GM19035 (cell line): ENCODE results near the gene CARS1.

Source experiments
- ATAC-seq: cut with Tn5 transposase; IDR thresholded peaks from one replicate; pipeline ENCODE4 v1.9.1; 2021; ENCODE audit not compliant: unreplicated experiment

CARS1 gene

DNA sequence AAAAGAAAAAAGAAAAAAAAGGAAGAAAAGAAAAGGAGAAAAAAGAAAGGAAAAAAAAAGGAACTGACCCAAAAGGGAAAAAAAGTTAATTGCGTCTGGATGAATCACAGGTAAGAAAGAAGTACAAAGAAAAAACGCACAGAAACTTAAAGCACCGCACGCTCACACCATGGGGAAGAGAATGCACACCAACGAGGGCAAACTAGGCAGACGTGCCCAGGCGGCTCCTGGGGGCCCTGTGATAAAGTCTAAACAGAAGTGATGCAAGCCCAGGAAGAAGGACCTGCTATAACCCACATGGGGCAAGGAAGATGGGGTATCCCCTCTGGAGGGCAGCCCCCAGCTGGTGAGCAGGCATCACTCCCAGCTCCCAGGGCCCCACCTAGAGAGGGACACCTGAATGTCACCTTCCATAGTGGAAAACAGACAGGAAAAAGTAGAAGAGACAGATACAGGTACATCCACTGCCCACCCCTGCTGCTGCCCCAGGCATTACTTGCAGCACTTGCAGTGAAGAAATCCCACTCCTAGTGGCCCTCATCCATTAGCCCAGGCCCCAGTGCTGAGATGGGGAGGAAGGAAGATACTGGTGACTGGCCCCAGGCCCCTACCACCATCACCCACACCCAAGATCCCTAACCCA, 94.0 kb downstream of the CARS1 start:
- ATAC-seq, result no peak

- no peak for ATAC-seq
Observed at GRCh38 chr11:2961080-2961479, 96.1 kb downstream of the CARS1 start.

DNA sequence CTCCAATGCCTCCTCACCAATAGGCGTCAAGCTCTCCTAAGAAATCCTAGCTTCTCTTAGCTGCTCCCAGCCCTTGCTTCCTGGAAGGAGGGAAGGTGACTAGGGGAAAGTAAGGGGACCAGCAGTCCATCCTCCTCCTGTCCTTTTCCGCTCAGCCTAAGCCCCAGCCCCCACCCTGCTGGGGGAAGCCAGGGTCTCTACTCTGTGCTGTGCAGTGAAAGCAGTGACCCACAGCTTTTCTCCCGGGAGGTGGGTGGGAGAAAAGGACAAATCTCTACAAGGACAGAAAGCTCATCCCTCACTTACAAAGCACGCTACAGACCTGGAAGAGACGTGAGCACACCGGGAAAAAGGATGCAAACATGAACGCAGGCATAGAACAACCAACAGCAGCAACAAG, 97.1 kb downstream of the CARS1 start:
- ATAC-seq, result no peak

DNA sequence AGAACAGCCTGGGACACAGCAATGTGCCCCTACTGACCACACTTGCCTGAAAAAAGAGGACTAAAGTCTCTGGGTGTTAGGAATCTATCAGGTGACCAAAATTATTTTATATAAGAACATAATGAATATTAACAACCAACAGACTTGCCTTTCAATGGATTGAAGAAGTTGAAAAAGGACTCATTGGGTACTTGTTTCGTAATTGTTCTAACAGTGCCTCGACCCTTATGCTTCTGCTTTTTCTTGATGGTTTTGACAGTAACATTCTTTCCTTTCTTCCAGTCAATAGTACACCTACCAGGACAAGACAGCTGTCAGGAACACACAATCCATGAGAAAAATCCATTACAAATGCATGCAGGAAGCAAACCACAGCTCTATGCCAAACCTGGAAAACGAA, 99.0 kb downstream of the CARS1 start:
- ATAC-seq, result no peak

DNA sequence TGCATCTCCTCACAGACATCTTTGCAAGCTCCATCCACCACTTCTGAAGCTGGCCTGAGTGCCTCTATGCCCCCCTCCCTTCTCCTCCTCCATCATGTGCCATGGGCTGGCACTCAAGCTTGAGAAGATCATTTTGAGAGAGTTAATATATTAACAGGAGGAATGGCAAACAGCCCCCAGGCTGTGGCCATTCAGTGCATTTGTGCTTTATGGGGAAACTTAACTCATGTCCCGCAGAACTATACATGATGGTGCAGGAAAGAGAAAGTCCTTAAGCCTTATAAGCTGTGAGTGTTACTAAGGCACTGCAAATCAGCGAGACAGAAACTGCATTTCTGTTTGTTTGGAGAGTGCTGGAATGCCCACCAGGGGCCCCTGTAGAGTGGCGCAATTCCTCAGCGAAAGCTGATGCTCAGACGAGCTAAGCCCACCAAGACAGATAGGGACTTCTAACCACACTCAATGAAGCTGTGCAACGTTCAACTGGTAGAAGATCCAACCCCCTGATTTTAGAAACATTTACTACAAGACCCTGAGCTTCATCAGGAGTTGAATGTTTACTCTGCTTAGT, 101.2 kb downstream of the CARS1 start:
- no peak for ATAC-seq

DNA sequence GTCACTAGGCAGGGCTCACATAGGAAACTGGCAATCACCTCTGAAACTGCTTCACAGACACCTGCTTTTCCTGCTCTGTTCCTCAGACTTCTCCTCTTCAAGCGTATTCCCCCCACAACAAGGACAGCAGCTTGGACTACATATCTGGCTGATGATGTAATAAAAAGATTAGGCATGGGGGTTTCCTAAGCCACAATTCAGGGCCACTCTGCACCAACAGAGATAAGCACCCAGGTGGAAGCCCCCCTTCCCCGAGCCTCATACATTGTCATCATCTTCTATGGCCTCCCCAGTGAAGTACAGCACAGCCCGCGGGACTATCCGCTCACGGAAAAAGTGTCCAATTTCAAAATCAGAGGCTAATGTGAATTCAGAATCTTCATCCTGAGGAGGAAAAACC, 103.0 kb downstream of the CARS1 start:
- no peak for ATAC-seq

DNA sequence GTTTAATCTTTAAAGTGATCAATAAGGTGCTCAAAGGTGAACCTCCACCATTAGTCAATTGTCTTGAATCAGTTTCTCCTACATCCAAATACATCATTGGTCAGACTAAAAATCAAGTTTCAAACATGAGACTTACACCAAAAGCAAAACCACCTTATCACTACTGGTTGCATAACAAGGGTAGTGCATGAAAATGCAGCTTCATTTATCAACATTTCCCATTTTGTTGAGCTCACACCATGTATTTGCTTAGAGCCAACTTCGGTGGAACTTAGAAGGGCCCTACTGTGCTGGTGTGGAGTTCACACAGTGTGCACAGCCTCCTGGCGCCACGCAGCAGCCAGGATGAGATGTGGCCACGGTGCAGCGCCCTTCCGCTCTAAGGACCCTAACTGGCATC, 104.9 kb downstream of the CARS1 start:
- ATAC-seq, result no peak

DNA sequence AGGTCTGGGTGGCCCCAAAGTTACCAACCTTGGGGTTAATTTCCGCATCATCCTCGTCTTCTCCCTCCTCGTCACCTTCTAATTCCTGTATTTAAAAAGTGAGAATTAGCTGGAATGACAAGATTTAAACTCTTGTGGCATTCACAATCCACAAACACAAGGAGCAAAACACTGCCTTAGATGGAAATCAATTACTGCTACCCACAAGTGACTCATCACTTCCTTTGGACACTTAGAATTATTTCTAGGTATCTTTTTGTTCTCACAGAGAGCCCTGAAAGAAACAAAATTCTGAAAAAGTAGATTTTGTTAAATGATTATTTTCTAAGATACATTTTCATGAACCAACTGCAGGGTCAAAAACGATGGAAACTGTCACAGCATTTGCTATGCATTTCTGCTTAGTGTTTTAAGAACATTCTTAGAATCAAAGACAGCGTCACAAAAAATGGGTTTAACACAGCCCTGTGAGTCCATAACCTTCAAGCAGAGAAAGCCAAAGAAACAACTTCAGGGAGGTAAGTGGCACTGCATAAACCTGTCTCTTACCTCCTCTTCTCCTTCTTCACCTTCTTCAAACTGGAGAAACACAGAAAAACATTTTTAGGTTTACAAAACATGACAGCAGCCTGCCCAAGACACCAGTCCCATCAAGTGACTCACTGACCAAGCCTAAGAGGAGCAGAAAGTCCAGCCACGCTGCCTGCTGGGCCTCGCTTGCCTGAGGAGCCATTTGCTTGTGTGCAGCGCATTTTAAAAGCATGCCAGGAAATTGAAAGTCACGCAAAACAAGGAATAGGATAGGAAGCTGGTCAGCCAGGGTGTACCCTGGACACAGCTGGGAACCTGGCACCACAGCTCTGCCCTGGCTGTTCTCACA, 105.8 kb downstream of the CARS1 start:
- no peak for ATAC-seq
